AG09319 (cell line): ENCODE measurements around the gene DEFB128.

Experiments used
- DNase-seq: peaks from one replicate; pipeline ENCODE4 v3.0.0-alpha.2; 2010; ENCODE audit warnings: low read depth; ENCODE audit errors: extremely low read depth
- CTCF ChIP-seq: IDR thresholded peaks from 2 replicates; pipeline ENCODE4 v1.5.1; 2011; ENCODE audit warnings: low read depth, mild to moderate bottlenecking, inconsistent platforms, low read length, moderate library complexity

Gene DEFB128

GRCh38 chr20:199996-200395, 10.5 kb upstream of the DEFB128 start:
- no peak for TF ChIP-seq CTCF
- no peak for DNase-seq

- DNase-seq, result no peak
- TF ChIP-seq CTCF, result no peak
These were observed 8.7 kb upstream of the DEFB128 start for GRCh38 chr20:198225-198624.

- no peak for TF ChIP-seq CTCF
- no peak for DNase-seq
These were observed 1.8 kb downstream of the DEFB128 start for GRCh38 chr20:187733-188132.

- DNase-seq, result no peak
- no peak for TF ChIP-seq CTCF
These were observed 5.2 kb downstream of the DEFB128 start for GRCh38 chr20:184288-184687.

GRCh38 chr20:168876-169275, 20.6 kb downstream of the DEFB128 start:
- TF ChIP-seq CTCF, result no peak
- DNase-seq, result no peak

GRCh38 chr20:164618-165017, 24.9 kb downstream of the DEFB128 start:
- no peak for TF ChIP-seq CTCF
- no peak for DNase-seq

GRCh38 chr20:157154-157553, 32.4 kb downstream of the DEFB128 start, which contains the start of gene DEFB127:
DEFB127 (plus strand) TSS chr20:157454; CDS start chr20:157545, 91 bp downstream.
- DNase-seq, result no peak
- no peak for TF ChIP-seq CTCF

- no peak for TF ChIP-seq CTCF
- no peak for DNase-seq
These were observed 37.4 kb downstream of the DEFB128 start for GRCh38 chr20:152131-152530.
